Anterior cingulate cortex (tissue), 58 donors: ENCODE results near the gene PMF1.
"Not testable (repeated sequence)": the region's sequence is repeated elsewhere in the genome, so short reads cannot be mapped to it uniquely, and the experiment has no call there.

Experiments used
- DNase-seq, 58 donors: peaks; one replicate each; lab custom pipeline; 2025; lab: John Stamatoyannopoulos, UW

The PMF1 gene, protein sequence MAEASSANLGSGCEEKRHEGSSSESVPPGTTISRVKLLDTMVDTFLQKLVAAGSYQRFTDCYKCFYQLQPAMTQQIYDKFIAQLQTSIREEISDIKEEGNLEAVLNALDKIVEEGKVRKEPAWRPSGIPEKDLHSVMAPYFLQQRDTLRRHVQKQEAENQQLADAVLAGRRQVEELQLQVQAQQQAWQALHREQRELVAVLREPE

GRCh38 chr1:156212833-156213643 is at the start of gene PMF1:
Gene PMF1, plus strand, starts transcription at chr1:156213007. Its CDS starts 9 bp downstream, at chr1:156213016.
- peak; percentile 85 to 99 (median 96) for DNase-seq

- no peak for DNase-seq
Observed at GRCh38 chr1:156163712-156164111, 49.1 kb upstream of the PMF1 start.

DNA sequence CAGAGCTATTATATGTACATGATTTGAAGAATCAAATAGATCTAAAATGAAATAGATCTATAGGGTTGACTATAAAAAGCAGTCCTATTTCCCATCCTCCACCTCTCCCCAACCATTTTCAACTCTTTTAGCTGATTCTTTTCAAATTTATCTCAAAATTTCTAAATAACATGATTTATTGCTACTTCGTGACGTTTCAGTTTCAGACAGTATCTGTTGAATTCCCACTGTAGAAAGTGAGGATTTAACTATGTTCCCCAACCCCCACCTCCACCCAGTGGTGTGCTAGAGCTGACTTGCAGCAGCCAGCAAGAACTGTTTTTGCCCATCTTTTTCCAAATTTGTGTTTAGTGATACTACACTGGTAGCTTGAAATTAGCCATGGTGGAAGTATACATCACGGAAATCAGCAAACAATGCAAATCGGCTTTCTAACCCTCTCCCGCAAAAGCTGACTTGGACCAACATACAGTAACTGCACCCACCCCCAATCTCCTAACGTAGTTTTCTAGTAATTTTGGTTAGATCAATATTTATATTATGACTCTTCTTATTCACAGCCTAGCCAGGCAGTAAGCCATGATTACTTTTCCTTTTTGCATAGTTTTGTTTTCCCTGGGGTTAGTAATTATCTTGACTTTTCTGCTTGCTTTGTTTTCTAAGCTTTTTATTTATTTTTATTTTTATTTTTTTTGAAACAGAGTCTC is 48.5 kb upstream of the PMF1 start:
- no peak for DNase-seq

GRCh38 chr1:156165083-156165482 is 47.7 kb upstream of the PMF1 start:
- no peak for DNase-seq

DNA sequence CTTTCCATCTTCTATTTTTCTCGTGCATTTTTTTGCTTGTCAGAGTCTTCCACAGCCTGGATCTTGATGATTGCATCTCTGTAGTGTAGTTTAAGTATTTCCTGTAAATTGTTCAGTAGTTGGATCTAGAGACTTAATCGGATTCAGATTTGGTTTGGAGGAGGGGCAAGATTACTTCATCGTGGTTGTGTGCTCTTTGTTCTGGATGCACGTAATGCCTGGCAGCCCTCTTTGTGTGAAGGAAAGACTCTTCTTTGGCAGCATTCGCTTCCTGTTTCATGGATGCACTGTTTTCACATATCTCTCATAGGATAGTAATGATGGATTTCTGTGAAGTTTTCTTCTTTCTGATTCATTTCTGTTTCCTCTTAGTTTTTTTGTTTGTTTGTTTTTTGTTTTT is 45.3 kb upstream of the PMF1 start:
- DNase-seq = no peak

GRCh38 chr1:156172696-156173470 is 39.9 kb upstream of the PMF1 start:
- no peak for DNase-seq

GRCh38 chr1:156176610-156177210 is 36.1 kb upstream of the PMF1 start:
- DNase-seq = no peak

GRCh38 chr1:156177919-156178654 is 34.7 kb upstream of the PMF1 start:
- peak in 16 of 58 donors; percentile 5 to 55 (median 20) for DNase-seq

DNA sequence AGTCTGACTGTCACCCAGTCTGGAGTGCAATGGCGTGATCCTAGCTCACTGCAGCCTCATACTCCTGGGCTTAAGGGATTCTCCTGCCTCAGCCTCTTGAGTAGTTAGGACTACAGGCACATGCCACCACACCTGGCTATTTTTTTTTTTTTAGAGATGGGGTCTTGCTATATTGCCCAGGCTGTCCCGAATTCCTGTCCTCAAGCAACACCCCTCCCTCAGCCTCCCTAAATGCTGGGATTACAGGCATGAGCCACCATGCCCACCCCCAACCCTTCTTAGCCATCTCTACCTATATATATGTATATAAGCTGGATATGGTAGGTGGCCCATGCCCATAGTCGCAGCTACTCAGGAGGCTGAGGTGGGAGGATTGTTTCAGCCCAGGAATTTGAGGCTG is 32.3 kb upstream of the PMF1 start:
- DNase-seq = no peak

DNA sequence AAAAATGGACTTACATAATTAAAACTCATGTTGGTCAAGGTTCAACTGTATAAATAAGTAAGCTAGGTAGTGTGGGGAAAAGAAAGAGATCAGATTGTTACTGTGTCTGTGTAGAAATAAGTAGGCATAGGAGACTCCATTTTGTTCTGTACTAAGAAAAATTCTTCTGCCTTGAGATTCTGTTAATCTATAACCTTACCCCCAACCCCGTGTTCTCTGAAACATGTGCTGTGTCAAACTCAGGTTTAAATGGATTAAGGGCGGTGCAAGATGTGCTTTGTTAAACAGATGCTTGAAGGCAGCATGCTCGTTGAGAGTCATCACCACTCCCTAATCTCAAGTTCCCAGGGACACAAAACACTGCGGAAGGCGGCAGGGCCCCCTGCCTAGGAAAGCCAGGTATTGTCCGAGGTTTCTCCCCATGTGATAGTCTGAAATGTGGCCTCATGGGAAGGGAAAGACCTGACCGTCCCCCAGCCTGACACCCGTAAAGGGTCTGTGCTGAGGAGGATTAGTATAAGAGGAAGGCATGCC is 31.3 kb upstream of the PMF1 start:
- DNase-seq = not testable (repeated sequence)

- DNase-seq = not testable (repeated sequence)
Observed at GRCh38 chr1:156182010-156182779, 30.6 kb upstream of the PMF1 start.

- not testable (repeated sequence) for DNase-seq
Observed at GRCh38 chr1:156186347-156187177, 26.2 kb upstream of the PMF1 start.

DNA sequence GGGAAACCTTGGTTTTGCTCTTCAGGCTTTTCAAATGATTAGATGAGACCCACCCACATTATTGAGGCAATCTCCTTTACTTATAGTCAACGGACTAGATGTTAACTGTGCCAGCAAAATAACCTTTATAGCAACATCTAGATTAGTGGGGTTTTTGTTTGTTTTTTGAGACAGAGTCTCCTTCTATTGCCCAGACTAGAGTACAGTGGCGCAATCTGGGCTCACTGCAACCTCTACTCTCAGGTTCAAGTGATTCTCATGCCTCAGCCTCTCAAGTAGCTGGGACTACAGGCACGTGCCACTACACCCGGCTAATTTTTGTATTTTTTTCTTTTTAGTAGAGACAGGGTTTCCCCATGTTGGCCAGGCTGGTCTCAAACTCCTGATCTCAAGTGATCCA is 22.5 kb upstream of the PMF1 start:
- DNase-seq = not testable (repeated sequence)

- no peak for DNase-seq
Observed at GRCh38 chr1:156191292-156191964, 21.4 kb upstream of the PMF1 start.

- no peak for DNase-seq
Observed at GRCh38 chr1:156193208-156193487, 19.7 kb upstream of the PMF1 start.

- DNase-seq = peak; percentile 74 to 99 (median 97)
Observed at GRCh38 chr1:156193488-156194299, 19.1 kb upstream of the PMF1 start, which contains the start of gene SLC25A44. Gene SLC25A44, plus strand, starts transcription at chr1:156194104. Its CDS starts 5,744 bp downstream, at chr1:156199848.
